Measurements from ENCODE around the gene FSTL3.
"Not testable (repeated sequence)": the region's sequence is repeated elsewhere in the genome, so short reads cannot be mapped to it uniquely, and the experiment has no call there.

Gene FSTL3

GRCh38 chr19:728011-728410 lies 51.8 kb downstream of the FSTL3 start:
- H3K27ac ChIP-seq (ENCODE audit: low read length): no peak overlapping the region
- H3K4me1 ChIP-seq (ENCODE audit: control insufficient read depth, low read depth, low read length): no peaks in the 10 kb centered on the region
- no peaks in the 10 kb centered on the region for H3K36me3 ChIP-seq (ENCODE audit: control insufficient read depth, low read depth, low read length)
- no peak overlapping the region for H3K4me3 ChIP-seq (ENCODE audit: low read length)
- H3K27me3 ChIP-seq (ENCODE audit: control insufficient read depth, insufficient read depth, low read length): no peaks in the 10 kb centered on the region
- no peak overlapping the region for H3K9ac ChIP-seq (ENCODE audit: low read length)
- H3K9me3 ChIP-seq (ENCODE audit: control insufficient read depth, low read depth, low read length): no peaks in the 10 kb centered on the region

- H3K4me1 ChIP-seq (ENCODE audit: control insufficient read depth, low read depth, low read length); H3K9me3 ChIP-seq (ENCODE audit: control insufficient read depth, low read depth, low read length); H3K9ac ChIP-seq (ENCODE audit: low read length); H3K27ac ChIP-seq (ENCODE audit: low read length); H3K4me3 ChIP-seq (ENCODE audit: low read length); H3K36me3 ChIP-seq (ENCODE audit: control insufficient read depth, low read depth, low read length); H3K27me3 ChIP-seq (ENCODE audit: control insufficient read depth, insufficient read depth, low read length): not testable (repeated sequence)
These were observed 53.4 kb downstream of the FSTL3 start for GRCh38 chr19:729564-729963.

GRCh38 chr19:729965-730668 lies 53.9 kb downstream of the FSTL3 start:
- no peaks in the 10 kb centered on the region for H3K4me1 ChIP-seq (ENCODE audit: control insufficient read depth, low read depth, low read length)
- no peaks in the 10 kb centered on the region for H3K9me3 ChIP-seq (ENCODE audit: control insufficient read depth, low read depth, low read length)
- H3K9ac ChIP-seq (ENCODE audit: low read length): no peak overlapping the region
- no peaks in the 10 kb centered on the region for H3K27me3 ChIP-seq (ENCODE audit: control insufficient read depth, insufficient read depth, low read length)
- no peak overlapping the region for H3K4me3 ChIP-seq (ENCODE audit: low read length)
- no peak overlapping the region for H3K27ac ChIP-seq (ENCODE audit: low read length)
- no peaks in the 10 kb centered on the region for H3K36me3 ChIP-seq (ENCODE audit: control insufficient read depth, low read depth, low read length)

- H3K27ac ChIP-seq (ENCODE audit: low read length): no peak overlapping the region
- H3K4me3 ChIP-seq (ENCODE audit: low read length): no peak overlapping the region
- H3K27me3 ChIP-seq (ENCODE audit: control insufficient read depth, insufficient read depth, low read length): no peaks in the 10 kb centered on the region
- H3K9me3 ChIP-seq (ENCODE audit: control insufficient read depth, low read depth, low read length): no peaks in the 10 kb centered on the region
- H3K9ac ChIP-seq (ENCODE audit: low read length): no peak overlapping the region
- H3K36me3 ChIP-seq (ENCODE audit: control insufficient read depth, low read depth, low read length): no peaks in the 10 kb centered on the region
- H3K4me1 ChIP-seq (ENCODE audit: control insufficient read depth, low read depth, low read length): no peaks in the 10 kb centered on the region
These were observed 54.8 kb downstream of the FSTL3 start for GRCh38 chr19:731000-731399.

- Histone ChIP-seq H3K36me3 (ENCODE audit: control insufficient read depth, low read depth, low read length) (no peaks in the 10 kb centered on the region), H3K27me3 (ENCODE audit: control insufficient read depth, insufficient read depth, low read length) (no peaks in the 10 kb centered on the region), H3K27ac (ENCODE audit: low read length) (no peak overlapping the region), H3K4me1 (ENCODE audit: control insufficient read depth, low read depth, low read length) (no peaks in the 10 kb centered on the region), H3K9me3 (ENCODE audit: control insufficient read depth, low read depth, low read length) (no peaks in the 10 kb centered on the region), H3K9ac (ENCODE audit: low read length) (no peak overlapping the region), H3K4me3 (ENCODE audit: low read length) (no peak overlapping the region)
These were observed 56.2 kb downstream of the FSTL3 start for GRCh38 chr19:732148-733069.

All from iPS-18a (cell line).